IMR-90 (cell line): Measurements from ENCODE around the gene CTDSP1. TPM values are rescaled to one million over a fixed set of nuclear protein-coding genes. Genes with fewer than 3 reads are reported as not detected.

ENCODE experiments used
- ATAC-seq: fragments of 200-7000 bp; cut with Tn5 transposase; 2 replicates; pipeline ENCODE4 v1.9.1; 2020; ENCODE audit warnings: low read depth, mild to moderate bottlenecking, moderate library complexity
- BruUV-seq: library from RNA; stranded (reverse); fragments of 400-500 nt; replicated peaks from 2 replicates; lab custom pipeline; 2021; lab: Mats Ljungman, UMichigan
- CTCF ChIA-PET: fragments of 300-600 bp; formaldehyde crosslinking; extraction: SDS; loops from one replicate; lab custom pipeline; 2021; ENCODE audit warnings: antibody characterized with exemption; lab: Yijun Ruan, JAX
- POLR2A ChIA-PET: fragments of 300-600 bp; sonication (Branson Sonifier 250); formaldehyde crosslinking; loops from one replicate; lab custom pipeline; 2022; ENCODE audit warnings: antibody characterized with exemption; ENCODE audit not compliant: unreplicated experiment; lab: Charles Lee
- DNase-seq: peaks from one replicate; pipeline ENCODE4 v3.0.0; 2013
- H2AFZ ChIP-seq: replicated peaks from 2 replicates; pipeline ENCODE3; 2013; ENCODE audit warnings: low read length, mild to moderate bottlenecking; ENCODE audit not compliant: poor library complexity
- H2AK5ac ChIP-seq: 2 replicates; pipeline ENCODE4 v1.6.1; 2013; ENCODE audit warnings: low read depth, low read length, inconsistent platforms
- H2AK9ac ChIP-seq: replicated peaks from 2 replicates; pipeline ENCODE3; 2013; ENCODE audit warnings: mild to moderate bottlenecking, low read depth, low read length, moderate library complexity; ENCODE audit not compliant: poor library complexity
- H2BK120ac ChIP-seq: 2 replicates; pipeline ENCODE4 v1.6.1; 2013; ENCODE audit warnings: low read depth, low read length, inconsistent platforms
- H2BK15ac ChIP-seq: 3 replicates; pipeline ENCODE4 v1.6.1; 2013; ENCODE audit warnings: low read depth, low read length, inconsistent platforms
- H2BK20ac ChIP-seq: 2 replicates; pipeline ENCODE4 v1.6.1; 2013; ENCODE audit warnings: low read depth, mild to moderate bottlenecking, inconsistent platforms, low read length, moderate library complexity
- H2BK5ac ChIP-seq: 2 replicates; pipeline ENCODE4 v1.6.1; 2013; ENCODE audit warnings: mild to moderate bottlenecking, low read depth, low read length, inconsistent platforms; ENCODE audit not compliant: poor library complexity, severe bottlenecking
- H3K14ac ChIP-seq: replicated peaks from 2 replicates; pipeline ENCODE4 v1.6.1; 2013; ENCODE audit warnings: low read depth, low read length, inconsistent platforms
- H3K18ac ChIP-seq: 2 replicates; pipeline ENCODE4 v1.6.1; 2013; ENCODE audit warnings: low read depth, low read length, control low read depth
- H3K23ac ChIP-seq: 2 replicates; pipeline ENCODE4 v1.6.1; 2013; ENCODE audit warnings: low read depth, low read length, inconsistent platforms
- H3K27ac ChIP-seq: 2 replicates; pipeline ENCODE4 v1.5.1; 2013; ENCODE audit warnings: mild to moderate bottlenecking, control low read depth, low read length; ENCODE audit not compliant: insufficient read depth
- H3K27me3 ChIP-seq: 2 replicates; pipeline ENCODE4 v1.6.1; 2013; ENCODE audit warnings: low read length; ENCODE audit not compliant: control insufficient read depth, insufficient read depth
- H3K36me3 ChIP-seq: 2 replicates; pipeline ENCODE4 v1.6.1; 2013; ENCODE audit warnings: low read length, mixed read lengths; ENCODE audit not compliant: control insufficient read depth, insufficient read depth
- H3K4ac ChIP-seq: 2 replicates; pipeline ENCODE4 v1.6.1; 2013; ENCODE audit warnings: low read depth, low read length, inconsistent platforms
- H3K4me1 ChIP-seq: 2 replicates; pipeline ENCODE4 v1.6.1; 2013; ENCODE audit warnings: low read length, mixed read lengths; ENCODE audit not compliant: control insufficient read depth, insufficient read depth
- H3K4me2 ChIP-seq: 2 replicates; pipeline ENCODE4 v1.6.1; 2013; ENCODE audit warnings: low read depth, mild to moderate bottlenecking, control low read depth, low read length, moderate library complexity
- H3K4me3 ChIP-seq: 2 replicates; pipeline ENCODE4 v1.5.1; 2013; ENCODE audit warnings: low read depth, mild to moderate bottlenecking, control low read depth, low read length, moderate library complexity; ENCODE audit not compliant: insufficient read depth
- H3K56ac ChIP-seq: 2 replicates; pipeline ENCODE4 v1.6.1; 2013; ENCODE audit warnings: low read length, inconsistent platforms; ENCODE audit not compliant: insufficient read depth; ENCODE audit errors: extremely low read depth
- H3K79me1 ChIP-seq, 2 experiments: 2 replicates each; pipeline ENCODE4 v1.6.1; 2013; ENCODE audit warnings: low read length in 2 of 2, inconsistent platforms in 1 of 2, low read depth in 1 of 2
- H3K9ac ChIP-seq: 2 replicates; pipeline ENCODE4 v1.6.1; 2013; ENCODE audit warnings: low read depth, low read length, control low read depth
- H3K9me1 ChIP-seq: 2 replicates; pipeline ENCODE4 v1.6.1; 2013; ENCODE audit warnings: low read length, inconsistent platforms; ENCODE audit not compliant: insufficient read depth
- H3K9me3 ChIP-seq: 2 replicates; pipeline ENCODE4 v1.6.1; 2013; ENCODE audit warnings: low read length; ENCODE audit not compliant: control insufficient read depth, insufficient read depth
- H4K20me1 ChIP-seq: 2 replicates; pipeline ENCODE4 v1.6.1; 2013; ENCODE audit warnings: low read length, inconsistent platforms; ENCODE audit not compliant: insufficient read depth
- H4K5ac ChIP-seq: 2 replicates; pipeline ENCODE4 v1.6.1; 2013; ENCODE audit warnings: mild to moderate bottlenecking, low read depth, low read length, control low read depth
- H4K8ac ChIP-seq, 2 experiments: 2 replicates each; pipeline ENCODE4 v1.6.1; 2013; ENCODE audit warnings: low read depth in 2 of 2, low read length in 2 of 2, control low read depth in 1 of 2, inconsistent platforms in 1 of 2
- H4K91ac ChIP-seq: 2 replicates; pipeline ENCODE4 v1.6.1; 2013; ENCODE audit warnings: low read depth, low read length, inconsistent platforms; ENCODE audit not compliant: insufficient read depth
- BHLHE40 ChIP-seq: fragments of 150-350 bp; IDR thresholded peaks from 2 replicates; pipeline ENCODE4 v1.6.1; 2016; ENCODE audit warnings: mild to moderate bottlenecking, low read depth, low read length
- CEBPB ChIP-seq: IDR thresholded peaks from 2 replicates; pipeline ENCODE4 v1.6.1; 2012; ENCODE audit warnings: low read depth, low read length, improper control_type of control experiment
- CHD1 ChIP-seq: IDR thresholded peaks from 2 replicates; pipeline ENCODE4 v1.6.1; 2012; ENCODE audit warnings: low read depth, low read length, improper control_type of control experiment
- FOS ChIP-seq: fragments of 150-350 bp; IDR thresholded peaks from 2 replicates; pipeline ENCODE4 v1.6.1; 2016; ENCODE audit warnings: low read depth, low read length
- MAFK ChIP-seq: IDR thresholded peaks from 2 replicates; pipeline ENCODE4 v1.6.1; 2012; ENCODE audit warnings: low read depth, low read length, improper control_type of control experiment
- MAZ ChIP-seq: IDR thresholded peaks from 2 replicates; pipeline ENCODE4 v1.6.1; 2012; ENCODE audit warnings: low read depth, mild to moderate bottlenecking, low read length, improper control_type of control experiment, moderate library complexity, borderline replicate concordance
- MXI1 ChIP-seq: IDR thresholded peaks from 2 replicates; pipeline ENCODE4 v1.6.1; 2012; ENCODE audit warnings: low read depth, mild to moderate bottlenecking, low read length, moderate library complexity, borderline replicate concordance
- NFE2L2 ChIP-seq: fragments of 150-350 bp; IDR thresholded peaks from 2 replicates; pipeline ENCODE4 v1.6.1; 2016; ENCODE audit warnings: low read depth, mild to moderate bottlenecking, low read length
- POLR2A ChIP-seq: IDR thresholded peaks from 2 replicates; pipeline ENCODE4 v1.6.1; 2012; ENCODE audit warnings: mild to moderate bottlenecking, low read depth, low read length
- RAD21 ChIP-seq: IDR thresholded peaks from 2 replicates; pipeline ENCODE4 v1.6.1; 2012; ENCODE audit warnings: low read length, improper control_type of control experiment
- RCOR1 ChIP-seq: IDR thresholded peaks from 2 replicates; pipeline ENCODE4 v1.6.1; 2012; ENCODE audit warnings: mild to moderate bottlenecking, low read length, improper control_type of control experiment; ENCODE audit not compliant: insufficient replicate concordance
- RFX5 ChIP-seq: IDR thresholded peaks from 2 replicates; pipeline ENCODE4 v1.8.0; 2012; ENCODE audit warnings: low read depth, mild to moderate bottlenecking, low read length, moderate library complexity
- SMC3 ChIP-seq: fragments of 150-350 bp; IDR thresholded peaks from 2 replicates; pipeline ENCODE4 v1.6.1; 2016; ENCODE audit warnings: low read depth, mild to moderate bottlenecking, antibody characterized with exemption, low read length, moderate library complexity
- WGBS, 2 experiments: methylation state at CpG; one replicate each; pipeline versions ENCODE4 v1.1.5 to v1.1.7; 2013; ENCODE audit warnings: missing lambda C conversion rate in 2 of 2; ENCODE audit not compliant: insufficient read length in 1 of 2; ENCODE audit errors: extremely low coverage in 2 of 2; 5-methylcytosine and 5-hydroxymethylcytosine counted together
- dilution Hi-C: fragments of 300-500 bp; cut with HindIII; formaldehyde crosslinking; loops from one replicate; pipeline ENCODE4 v1.14.3; 2018; ENCODE audit warnings: low sequenced_read_pairs; ENCODE audit not compliant: unreplicated experiment
- in situ Hi-C: fragments of 300-500 bp; cut with MboI; formaldehyde crosslinking; loops from 3 replicates; pipeline ENCODE4 v1.14.3; 2019; ENCODE audit warnings: low sequenced_read_pairs, inconsistent platforms, mixed read lengths
- intact Hi-C: fragments of 100-400 bp; cut with micrococcal nuclease; formaldehyde crosslinking; loops from 2 replicates; pipeline ENCODE4 v1.10.0; 2022
- polyA plus RNA-seq, 3 experiments: library from polyadenylated mRNA; depleted of rRNA; stranded (reverse); fragments of >200 nt; gene quantifications; 2 replicates each; pipeline ENCODE4 v1.2.3, GENCODE V29; 2012; ENCODE audit warnings: low replicate concordance in 1 of 3
- total RNA-seq: library from RNA; depleted of rRNA; stranded (reverse); fragments of >200 nt; gene quantifications from 2 replicates; pipeline ENCODE4 v1.2.3, GENCODE V29; 2012
- TF ChIP-seq, protein P1 (sequence below): fragments of 150-350 bp; IDR thresholded peaks from 2 replicates; pipeline ENCODE4 v1.6.1; 2017; ENCODE audit warnings: mild to moderate bottlenecking, antibody characterized with exemption, low read length, low read depth
- TF ChIP-seq, protein P2 (sequence below): fragments of 150-350 bp; IDR thresholded peaks from 2 replicates; pipeline ENCODE4 v1.6.1; 2016; ENCODE audit warnings: low read depth, mild to moderate bottlenecking, low read length, moderate library complexity, borderline replicate concordance
- TF ChIP-seq, protein P3 (sequence below): conservative IDR thresholded peaks from 2 replicates; pipeline ENCODE4 v1.5.1; 2012; ENCODE audit warnings: mild to moderate bottlenecking, low read depth, low read length, improper control_type of control experiment

The CTDSP1 gene
- total and polyA plus RNA-seq, 2 of the 4 experiments (the other 2 are of a cell fraction): 19.7 to 64.3 TPM

DNA sequence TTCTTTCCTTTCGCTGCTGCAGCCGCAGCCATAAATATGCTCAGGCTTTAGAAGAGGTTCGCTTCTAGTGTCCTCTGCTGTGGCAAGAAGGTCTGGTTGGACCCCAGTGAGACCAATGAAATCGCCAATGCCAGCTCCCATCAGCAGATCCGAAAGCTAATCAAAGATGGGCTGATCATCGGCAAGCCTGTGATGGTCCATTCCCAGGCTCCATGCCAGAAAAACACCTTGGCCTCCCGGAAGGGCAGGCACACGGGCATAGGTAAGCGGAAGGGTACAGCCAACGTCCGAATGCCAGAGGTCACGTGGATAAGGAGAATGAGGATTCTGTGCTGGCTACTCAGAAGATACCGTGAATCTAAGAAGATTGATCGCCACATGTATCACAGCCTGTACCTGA, 45.6 kb upstream of the CTDSP1 start:
- H2AFZ ChIP-seq: no peak overlapping the region
- H2BK120ac ChIP-seq: no peak overlapping the region
- ChIA-PET POLR2A (no interaction called here), CTCF (no interaction called here)
- dilution Hi-C loops: no loop called here
- TF ChIP-seq POLR2A (no peak), MAZ (no peak), RFX5 (no peak), RCOR1 (no peak), MXI1 (no peak), FOS (no peak), MAFK (no peak), SMC3 (no peak), NFE2L2 (no peak), CEBPB (no peak), CHD1 (no peak), BHLHE40 (no peak), RAD21 (no peak)
- TF ChIP-seq, protein P1, sequence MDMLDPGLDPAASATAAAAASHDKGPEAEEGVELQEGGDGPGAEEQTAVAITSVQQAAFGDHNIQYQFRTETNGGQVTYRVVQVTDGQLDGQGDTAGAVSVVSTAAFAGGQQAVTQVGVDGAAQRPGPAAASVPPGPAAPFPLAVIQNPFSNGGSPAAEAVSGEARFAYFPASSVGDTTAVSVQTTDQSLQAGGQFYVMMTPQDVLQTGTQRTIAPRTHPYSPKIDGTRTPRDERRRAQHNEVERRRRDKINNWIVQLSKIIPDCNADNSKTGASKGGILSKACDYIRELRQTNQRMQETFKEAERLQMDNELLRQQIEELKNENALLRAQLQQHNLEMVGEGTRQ: no peak
- TF ChIP-seq, protein P2, sequence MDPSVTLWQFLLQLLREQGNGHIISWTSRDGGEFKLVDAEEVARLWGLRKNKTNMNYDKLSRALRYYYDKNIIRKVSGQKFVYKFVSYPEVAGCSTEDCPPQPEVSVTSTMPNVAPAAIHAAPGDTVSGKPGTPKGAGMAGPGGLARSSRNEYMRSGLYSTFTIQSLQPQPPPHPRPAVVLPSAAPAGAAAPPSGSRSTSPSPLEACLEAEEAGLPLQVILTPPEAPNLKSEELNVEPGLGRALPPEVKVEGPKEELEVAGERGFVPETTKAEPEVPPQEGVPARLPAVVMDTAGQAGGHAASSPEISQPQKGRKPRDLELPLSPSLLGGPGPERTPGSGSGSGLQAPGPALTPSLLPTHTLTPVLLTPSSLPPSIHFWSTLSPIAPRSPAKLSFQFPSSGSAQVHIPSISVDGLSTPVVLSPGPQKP: no peak
- TF ChIP-seq, protein P3, sequence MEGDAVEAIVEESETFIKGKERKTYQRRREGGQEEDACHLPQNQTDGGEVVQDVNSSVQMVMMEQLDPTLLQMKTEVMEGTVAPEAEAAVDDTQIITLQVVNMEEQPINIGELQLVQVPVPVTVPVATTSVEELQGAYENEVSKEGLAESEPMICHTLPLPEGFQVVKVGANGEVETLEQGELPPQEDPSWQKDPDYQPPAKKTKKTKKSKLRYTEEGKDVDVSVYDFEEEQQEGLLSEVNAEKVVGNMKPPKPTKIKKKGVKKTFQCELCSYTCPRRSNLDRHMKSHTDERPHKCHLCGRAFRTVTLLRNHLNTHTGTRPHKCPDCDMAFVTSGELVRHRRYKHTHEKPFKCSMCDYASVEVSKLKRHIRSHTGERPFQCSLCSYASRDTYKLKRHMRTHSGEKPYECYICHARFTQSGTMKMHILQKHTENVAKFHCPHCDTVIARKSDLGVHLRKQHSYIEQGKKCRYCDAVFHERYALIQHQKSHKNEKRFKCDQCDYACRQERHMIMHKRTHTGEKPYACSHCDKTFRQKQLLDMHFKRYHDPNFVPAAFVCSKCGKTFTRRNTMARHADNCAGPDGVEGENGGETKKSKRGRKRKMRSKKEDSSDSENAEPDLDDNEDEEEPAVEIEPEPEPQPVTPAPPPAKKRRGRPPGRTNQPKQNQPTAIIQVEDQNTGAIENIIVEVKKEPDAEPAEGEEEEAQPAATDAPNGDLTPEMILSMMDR: no peak
- no peaks in the 10 kb centered on the region for H3K27me3 ChIP-seq
- no TSS peak for BruUV-seq
- H4K5ac ChIP-seq: no peak overlapping the region
- H3K9me3 ChIP-seq: peaks cover 8% of the 10 kb centered on the region
- no peak overlapping the region for H2BK15ac ChIP-seq
- H3K4me1 ChIP-seq: no peaks in the 10 kb centered on the region
- WGBS, 2 experiments: 81% methylated on average over 10 of the region's 14 CpGs; no CpG with 5 or more reads in 1 of the 2 experiments
- H2BK5ac ChIP-seq: no peak overlapping the region
- H3K18ac ChIP-seq: no peak overlapping the region
- no peak overlapping the region for H2AK5ac ChIP-seq
- H2AK9ac ChIP-seq: no peak overlapping the region
- no peaks in the 10 kb centered on the region for H3K9me1 ChIP-seq
- H4K8ac ChIP-seq: no peak overlapping the region
- H2BK20ac ChIP-seq: no peak overlapping the region
- H3K56ac ChIP-seq: no peak overlapping the region
- no peak overlapping the region for H4K91ac ChIP-seq
- no peak overlapping the region for H3K9ac ChIP-seq
- no peaks in the 10 kb centered on the region for H4K20me1 ChIP-seq
- H3K4me2 ChIP-seq: no peak overlapping the region
- H3K23ac ChIP-seq: no peak overlapping the region
- DNase-seq (no peak), ATAC-seq (no peak)
- H3K79me1 ChIP-seq: no peaks in the 10 kb centered on the region
- H3K14ac ChIP-seq: no peak overlapping the region
- no peak overlapping the region for H3K4ac ChIP-seq
- intact Hi-C loops: no loop called here
- in situ Hi-C loops: loop anchor here (5.0 kb wide), 1 partner anchor 42 kb away; no protein-coding TSS in a partner anchor
- H3K4me3 ChIP-seq: no peak overlapping the region
- no peaks in the 10 kb centered on the region for H3K36me3 ChIP-seq
- H3K27ac ChIP-seq: no peak overlapping the region
